Mesenteric fat pad (tissue), 1 donor: Measurements from ENCODE around the gene FNBP1. TPM values are rescaled to one million over a fixed set of nuclear protein-coding genes. Genes with fewer than 3 reads are reported as not detected.

ENCODE experiments used
- DNase-seq: peaks from one replicate; pipeline ENCODE4 v3.0.0-alpha.2; 2020; ENCODE audit warnings: low spot score
- total RNA-seq: library from RNA; stranded (reverse); fragmentation: NEBNext Ultra II Directional; extraction: Animal tissue kit (Norgen Biotek cat#: 25700); gene quantifications from one replicate; pipeline ENCODE4 v1.2.1, GENCODE V29; 2021
- donor health status: DM: yes; HTN: yes; CAD: no.

The FNBP1 gene
- total RNA-seq, 1 donor from 2014 or later = 39.5 TPM

DNA sequence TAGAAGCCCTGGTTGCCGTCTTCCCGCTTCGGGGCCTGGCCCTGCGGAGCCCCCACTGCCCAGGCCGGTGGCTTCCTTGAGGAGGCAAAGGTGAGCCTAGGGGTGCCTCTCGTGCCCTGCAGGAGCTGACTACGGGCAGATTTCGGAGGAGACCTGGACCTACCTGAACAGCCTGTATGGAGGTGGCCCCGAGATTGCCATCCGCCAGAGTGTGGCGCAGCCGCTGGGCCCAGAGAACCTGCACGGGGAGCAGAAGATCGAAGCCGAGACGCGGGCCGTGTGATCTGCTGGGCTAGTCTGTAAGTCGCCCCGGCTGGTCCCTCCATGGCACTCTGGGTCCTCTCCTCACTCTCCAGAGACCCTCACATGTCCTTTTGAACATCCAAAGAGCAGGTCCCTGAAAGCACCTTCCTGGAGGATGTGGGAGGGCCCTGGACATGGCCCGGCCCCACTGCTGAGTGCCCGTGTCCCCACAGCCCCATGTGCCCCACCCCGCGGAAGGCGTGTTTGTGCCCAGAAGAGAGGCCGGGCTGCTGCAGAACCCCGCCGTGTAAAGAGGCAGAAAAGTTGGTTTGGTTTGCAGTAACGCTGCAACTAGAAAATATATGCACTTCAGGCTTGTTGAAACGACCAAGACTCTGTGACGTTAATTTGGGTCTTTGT lies 162.9 kb downstream of the FNBP1 start:
- DNase-seq = no peak

DNA sequence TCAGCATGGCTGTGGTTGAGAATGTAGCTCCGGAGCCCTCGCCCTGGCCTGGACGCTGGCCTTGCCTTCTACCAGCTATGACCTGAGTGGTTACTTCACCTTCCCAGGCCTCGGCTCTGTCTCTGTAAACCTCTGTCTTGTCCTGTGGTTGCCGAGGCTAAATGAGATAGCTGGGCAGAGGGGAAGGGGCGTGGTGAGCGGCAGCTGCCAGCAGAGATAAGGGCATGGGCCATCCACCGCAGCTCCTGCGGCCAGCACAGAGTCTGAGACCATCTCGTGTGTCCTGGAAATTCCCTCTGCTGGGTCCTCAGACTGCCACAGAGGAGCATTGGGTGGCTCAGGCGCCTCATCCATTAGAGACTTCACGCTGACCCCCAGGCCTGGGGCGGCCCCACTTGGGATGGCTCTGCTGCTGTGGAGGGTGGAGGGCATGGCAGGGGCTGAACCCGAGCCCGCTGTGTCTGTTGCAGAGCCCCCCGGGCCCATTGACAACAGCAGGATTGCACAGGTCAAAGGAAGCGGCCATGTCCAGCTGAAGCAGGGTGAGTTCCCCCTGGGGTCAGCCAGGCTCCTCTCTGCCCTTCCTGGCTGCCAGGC lies 163.8 kb downstream of the FNBP1 start:
- no peak for DNase-seq

DNA sequence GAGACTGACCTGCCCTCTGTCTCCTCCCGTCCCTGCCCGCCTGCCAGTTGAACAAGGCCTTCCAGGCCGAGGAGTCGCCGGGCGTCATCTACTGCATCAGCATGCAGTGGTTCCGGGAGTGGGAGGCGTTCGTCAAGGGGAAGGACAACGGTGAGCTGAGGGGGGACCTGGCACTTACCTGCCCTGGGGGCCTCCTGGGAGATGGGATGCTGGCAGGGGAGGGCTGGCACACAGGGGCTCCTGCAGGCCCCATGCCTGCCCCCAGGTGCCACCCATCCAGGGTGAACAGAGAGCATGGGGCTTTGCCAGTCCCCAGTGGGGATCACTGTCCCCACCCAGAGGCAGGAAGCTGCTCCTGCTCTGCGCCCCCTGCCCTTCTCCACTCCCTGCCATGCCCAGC lies 164.7 kb downstream of the FNBP1 start:
- no peak for DNase-seq

DNA sequence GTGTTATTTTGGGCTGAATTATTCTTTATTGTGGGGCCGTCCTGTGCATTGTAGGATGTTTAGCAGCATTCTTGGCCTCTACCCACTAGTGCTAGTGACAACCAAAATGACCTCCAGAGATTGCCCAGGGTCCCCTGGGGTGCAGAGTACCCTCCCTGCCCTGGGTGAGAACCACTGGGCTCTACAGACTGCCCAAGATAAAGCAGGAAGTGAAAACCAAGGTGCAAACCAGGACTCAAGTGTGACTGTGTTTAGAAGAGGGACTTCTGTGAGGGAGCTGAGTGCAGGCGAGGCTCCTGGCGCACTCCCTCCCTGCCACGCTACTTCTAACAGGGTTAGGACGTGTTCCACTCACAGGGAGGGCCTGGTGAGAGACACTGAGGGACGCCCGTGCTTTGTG lies 166.2 kb downstream of the FNBP1 start:
- no peak for DNase-seq

DNA sequence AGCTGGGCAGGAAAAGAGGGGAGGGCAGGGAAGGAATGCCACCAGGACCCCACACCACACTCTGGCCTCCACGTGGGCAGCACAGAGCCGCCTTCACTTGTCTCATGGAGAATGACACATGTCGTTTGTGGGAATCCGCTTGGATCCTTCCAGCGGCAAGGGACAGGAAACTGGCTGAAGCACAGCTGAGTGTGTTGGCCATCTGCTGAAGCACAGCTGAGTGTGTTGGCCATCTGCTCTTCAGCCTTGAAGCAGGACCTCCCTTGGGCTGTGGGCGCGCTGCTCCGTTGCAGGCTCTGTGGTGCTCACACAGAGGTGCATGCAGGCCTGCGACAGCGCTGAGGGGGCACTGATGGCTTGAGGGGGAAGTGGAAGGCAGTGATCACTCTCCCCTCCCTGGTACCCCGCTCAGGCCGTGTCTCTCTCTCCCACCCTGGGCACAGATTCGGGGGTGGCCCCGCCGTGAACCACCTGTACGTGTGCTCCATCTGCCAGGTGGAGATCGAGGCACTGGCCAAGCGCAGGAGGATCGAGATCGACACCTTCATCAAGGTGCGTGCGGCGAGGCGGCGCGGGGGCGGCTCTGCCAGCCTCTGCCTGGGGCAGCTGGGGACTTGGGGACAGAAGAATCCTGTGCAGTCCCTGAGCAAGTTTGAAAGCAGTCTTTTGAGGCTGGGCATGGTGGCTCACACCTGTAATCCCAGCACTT lies 167.1 kb downstream of the FNBP1 start:
- no peak for DNase-seq

DNA sequence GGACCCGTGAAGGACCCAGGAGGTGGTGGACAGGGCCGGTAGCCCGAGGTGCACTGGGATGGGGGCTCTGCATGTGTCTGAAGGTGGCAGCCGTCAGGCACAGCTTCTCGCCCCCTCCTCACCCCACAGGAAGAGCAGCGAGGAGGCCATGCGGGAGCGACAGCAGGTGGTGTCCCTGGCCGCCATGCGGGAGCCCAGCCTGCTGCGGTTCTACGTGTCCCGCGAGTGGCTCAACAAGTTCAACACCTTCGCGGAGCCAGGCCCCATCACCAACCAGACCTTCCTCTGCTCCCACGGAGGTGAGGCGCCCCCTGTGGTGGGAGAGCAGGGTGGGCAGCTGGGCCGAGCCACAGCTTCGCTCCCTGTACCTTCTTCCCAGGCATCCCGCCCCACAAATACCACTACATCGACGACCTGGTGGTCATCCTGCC lies 167.8 kb downstream of the FNBP1 start:
- DNase-seq = no peak

DNA sequence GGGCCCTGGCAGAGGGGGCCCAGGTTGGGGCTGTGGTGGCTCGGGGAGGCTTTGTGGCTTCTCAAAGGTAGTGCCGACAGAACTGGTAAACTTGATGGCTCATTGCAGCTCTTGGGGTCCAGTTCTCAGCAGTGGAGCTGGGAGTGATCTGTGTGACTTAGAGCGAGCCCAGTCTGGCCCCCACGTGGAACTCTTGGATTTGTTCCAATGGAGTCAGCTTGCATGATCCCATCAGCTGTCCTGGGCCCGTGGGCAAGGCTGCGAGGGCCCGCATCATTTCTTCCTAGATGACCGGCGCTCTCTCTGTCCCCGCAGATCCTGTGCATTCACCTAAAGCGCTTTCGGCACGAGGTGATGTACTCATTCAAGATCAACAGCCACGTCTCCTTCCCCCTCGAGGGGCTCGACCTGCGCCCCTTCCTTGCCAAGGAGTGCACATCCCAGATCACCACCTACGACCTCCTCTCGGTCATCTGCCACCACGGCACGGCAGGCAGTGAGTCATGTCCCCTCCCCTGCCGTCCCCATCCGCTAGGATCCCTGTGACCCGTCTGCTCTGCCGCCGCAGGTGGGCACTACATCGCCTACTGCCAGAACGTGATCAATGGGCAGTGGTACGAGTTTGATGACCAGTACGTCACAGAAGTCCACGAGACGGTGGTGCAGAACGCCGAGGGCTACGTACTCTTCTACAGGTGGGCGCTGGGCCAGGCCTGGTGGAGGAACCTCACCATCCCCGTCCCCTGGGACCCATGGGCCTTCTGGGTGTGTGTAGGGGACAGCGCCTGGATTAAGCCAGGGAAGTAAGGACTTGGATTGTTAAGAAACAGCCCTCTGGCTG lies 168.5 kb downstream of the FNBP1 start:
- no peak for DNase-seq

DNA sequence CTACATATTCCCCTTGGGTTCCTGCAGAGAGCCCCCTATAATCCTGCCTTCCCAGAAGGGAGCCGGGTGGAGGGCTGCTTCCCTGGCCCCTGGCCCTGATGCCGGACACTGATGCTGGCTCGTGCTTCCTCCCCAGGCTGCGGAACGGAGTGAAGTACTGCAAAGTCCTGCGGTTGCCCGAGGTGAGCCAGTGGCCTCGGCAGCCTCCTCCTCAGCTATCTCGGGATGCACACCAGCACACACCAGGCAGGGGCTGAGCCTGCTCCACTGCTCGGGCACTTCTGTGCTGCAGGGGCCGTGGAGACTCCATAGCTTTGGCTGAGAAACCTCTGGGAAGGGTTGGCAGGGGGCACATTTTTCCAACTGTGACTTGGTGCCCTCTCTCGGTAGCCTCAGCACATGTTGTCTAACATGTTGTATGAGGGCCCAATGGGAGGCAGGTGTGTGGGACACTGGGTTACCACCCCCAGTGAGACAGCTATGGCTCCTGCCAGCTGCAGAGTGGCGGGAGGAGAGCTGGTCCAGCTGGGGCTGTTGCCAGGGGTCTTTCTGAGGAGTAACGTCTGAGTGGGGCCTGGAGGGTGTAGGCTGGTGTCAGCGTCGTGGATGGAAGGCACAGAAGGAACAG lies 169.3 kb downstream of the FNBP1 start:
- DNase-seq = no peak

DNA sequence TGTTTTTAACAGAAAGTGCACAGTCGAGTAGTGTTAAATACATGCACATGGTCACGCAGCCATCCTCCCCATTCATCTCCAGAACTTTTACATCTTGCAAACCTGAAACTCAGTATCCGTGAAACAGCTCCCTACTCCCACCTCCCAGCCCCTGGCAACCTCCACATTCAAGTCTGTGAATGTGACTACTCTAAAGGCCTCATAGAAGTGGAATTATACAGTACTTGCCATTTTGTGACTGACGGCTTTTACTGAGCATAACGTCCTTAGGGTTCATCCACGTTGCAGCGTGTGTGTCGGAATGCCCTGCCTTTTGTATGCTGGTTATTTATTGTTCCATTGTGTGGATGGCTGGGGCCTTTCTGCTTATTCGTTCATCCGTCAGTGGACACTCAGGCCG lies 171.9 kb downstream of the FNBP1 start:
- no peak for DNase-seq

DNA sequence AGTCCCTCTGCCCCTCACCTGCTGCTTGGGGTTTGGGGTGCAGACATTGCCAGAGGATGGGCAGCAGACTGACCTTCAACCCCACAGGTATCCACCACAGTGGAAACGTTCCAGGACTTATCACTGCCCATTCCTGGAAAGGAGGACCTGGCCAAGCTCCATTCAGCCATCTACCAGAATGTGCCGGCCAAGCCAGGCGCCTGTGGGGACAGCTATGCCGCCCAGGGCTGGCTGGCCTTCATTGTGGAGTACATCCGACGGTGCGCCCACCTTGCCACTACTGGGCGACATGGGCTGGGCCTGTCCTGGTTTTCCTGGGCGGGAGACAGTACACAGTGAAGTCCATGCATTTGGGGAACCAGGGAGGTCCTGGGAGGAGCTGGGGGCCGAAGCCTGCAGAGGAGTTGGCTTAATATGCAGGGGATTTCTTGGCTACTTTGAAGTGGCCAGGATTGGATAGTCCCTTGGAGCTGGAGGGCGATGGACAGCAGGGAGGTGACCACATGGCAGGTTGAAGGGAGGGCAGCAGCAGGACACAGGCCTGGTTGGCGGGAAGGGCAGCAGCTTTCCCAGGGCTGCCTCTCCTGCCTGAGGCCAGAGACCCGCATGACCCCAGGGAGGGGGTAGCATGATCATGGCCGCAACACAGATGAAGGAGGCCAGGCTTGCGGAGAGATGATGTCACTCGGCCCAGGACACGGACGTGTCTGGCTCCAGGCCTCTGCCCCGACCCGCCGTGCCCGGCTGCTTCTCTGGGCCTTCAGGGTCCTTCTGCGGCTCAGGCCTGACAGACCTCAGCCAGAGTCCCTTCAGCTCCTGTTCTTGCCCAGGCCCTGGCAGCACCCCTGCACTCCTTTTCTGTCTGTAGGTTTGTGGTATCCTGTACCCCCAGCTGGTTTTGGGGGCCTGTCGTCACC lies 173.1 kb downstream of the FNBP1 start:
- DNase-seq = no peak

DNA sequence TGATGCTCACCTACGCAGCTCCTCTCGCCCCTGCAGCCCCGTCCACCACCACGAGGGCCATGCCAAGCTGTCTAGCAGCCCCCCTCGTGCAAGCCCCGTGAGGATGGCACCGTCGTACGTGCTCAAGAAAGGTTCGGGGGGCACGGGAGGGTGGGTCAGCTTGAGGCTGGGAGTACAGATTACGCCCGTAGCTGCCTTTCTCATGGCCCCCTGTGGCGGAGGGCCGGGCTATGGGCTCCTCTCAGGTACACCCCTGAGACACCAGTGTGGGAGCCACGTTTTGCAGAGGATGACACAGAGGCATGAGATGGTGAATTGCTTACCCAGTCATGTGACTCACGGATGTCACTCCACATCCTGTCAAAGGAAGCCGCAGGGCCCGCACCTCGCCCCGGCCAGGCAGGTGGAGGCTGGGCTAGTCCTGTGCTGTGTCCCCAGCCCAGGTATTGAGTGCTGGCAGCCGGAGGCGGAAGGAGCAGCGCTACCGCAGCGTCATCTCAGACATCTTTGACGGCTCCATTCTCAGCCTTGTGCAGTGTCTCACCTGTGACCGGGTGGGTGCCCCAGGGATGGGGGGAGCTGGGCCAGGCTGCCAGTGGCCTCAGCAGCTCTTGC lies 174.0 kb downstream of the FNBP1 start:
- DNase-seq = no peak

DNA sequence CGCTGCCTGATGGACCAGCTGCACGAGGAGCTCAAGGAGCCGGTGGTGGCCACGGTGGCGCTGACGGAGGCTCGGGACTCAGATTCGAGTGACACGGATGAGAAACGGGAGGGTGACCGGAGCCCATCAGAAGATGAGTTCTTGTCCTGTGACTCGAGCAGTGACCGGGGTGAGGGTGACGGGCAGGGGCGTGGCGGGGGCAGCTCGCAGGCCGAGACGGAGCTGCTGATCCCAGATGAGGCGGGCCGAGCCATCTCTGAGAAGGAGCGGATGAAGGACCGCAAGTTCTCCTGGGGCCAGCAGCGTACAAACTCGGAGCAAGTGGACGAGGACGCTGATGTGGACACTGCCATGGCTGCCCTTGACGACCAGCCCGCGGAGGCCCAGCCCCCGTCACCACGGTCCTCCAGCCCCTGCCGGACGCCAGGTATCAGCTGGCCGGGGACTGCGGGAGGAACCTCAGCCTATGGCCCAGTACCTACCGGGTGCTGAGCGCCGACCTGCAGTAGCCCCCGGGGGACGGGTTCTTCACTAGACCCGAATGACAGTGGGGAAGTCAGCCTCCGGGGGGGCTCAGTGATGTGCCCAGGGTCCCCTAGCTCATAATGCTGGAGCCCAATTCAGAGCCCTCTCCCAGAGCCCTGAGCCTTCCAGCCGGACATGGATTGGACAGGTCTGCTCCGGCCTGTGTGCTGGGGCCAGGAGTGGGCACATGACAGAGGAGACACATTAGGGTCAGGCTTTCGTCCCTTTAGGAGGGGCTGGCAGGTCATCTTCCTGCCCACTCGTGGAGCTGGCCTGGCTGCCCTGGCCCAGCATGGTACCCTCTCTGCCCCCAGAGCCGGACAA lies 174.7 kb downstream of the FNBP1 start:
- no peak for DNase-seq

DNA sequence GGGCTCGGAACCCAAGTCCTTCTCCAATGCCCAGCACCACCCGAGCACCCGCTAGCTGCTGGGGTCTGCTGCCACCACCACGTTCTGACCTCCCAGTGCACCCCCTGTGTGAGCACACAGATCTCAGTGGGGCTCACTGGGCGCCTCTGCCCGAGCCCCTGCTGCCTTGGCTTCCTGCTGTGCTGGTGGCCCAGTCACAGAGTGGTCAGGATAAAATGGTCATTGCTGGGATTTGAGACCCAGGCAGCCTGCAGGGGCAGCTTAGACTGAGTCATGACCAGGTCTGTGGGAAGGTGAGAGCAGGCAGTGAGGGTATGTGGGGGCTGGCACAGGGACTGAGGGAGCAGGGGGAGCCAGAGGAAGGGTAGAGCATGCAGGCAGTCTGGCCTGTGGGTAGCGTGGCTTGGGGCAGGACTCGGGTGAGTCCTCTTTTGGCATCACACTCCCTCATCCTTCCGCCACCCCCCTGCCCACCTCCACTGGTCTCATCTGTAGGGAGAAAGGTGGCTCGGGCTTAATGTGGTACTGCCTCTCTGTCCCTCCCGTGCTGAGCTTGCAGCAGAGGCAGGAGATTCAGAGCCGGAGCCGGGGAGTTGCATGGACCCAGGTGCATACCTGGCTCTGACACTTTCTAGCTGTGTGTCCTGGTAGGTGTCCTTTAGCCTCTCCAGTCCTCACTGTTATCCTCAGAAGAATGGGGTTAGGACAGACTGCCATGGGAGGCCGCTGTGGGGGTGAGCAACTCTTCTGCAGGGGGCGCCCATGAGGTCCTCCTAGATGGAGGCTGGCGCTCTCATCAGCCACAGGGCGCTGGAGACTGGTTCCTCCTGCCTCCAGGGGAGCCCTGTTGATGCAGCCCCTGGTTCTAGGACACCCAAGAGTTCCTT lies 175.6 kb downstream of the FNBP1 start:
- no peak for DNase-seq

DNA sequence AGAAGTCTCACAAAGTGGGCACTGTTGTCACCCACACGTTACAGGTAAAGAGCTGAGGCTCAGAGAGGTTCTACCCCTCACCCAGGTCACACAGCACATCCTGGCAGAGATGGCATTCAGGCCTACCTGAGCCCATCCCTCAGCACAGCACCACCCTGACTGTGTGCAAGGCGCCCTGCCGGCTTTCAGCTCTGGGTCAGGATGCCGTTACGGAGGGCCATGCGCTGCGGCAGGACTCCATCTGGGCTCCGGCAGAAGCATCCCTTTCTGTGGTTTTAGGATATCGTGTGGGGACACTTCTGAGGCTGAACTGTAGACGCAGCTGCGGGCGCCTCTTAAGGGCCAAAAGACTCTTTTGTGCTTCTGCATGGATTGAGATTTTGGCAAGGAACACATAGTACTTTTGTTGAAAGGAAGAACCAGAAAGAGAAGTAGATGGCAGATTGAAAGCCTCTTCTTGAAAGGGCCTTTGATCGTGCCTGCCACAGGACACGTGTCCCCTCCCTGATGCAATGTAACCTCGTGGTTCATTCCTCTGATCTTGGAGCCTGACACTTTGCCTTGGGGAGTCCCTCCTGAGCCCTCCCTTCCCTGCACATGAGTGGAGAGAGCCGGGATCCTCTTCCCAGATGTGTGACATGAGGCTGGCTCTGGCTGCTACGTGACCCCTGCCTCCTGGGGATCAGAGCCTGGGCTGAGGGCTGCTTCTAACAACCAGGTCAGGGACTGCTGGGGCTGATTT lies 176.4 kb downstream of the FNBP1 start:
- no peak for DNase-seq

DNA sequence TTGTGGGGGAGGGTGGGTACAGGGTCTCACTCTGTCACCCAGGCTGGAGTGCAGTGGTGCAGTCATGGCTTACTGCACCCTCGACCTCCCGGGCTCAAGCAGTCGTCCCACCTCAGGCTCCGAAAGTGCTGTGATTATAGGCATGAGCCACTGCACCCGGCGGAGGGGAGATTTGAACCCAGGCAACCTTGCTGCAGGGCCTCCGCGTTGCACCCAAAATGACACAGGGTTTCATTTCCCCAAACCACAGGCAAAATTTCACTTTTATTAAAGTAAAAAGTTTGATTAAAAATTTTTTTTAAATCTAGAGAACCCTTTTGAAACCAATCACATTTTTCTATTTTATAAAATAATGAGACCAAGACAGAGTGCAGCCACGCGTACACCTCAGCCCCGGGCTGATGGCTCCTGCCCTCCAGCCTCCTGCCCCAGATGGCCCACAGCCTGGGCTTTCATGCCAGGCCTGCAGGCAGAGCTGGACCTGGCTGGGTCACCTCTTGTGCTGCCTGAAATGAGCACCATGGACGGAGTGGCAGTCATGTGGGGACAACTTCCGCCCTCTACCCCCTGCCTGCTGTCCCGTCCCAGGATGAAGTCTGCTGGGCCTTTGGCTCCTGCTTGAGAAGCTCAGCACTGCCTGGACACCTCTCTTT lies 177.2 kb downstream of the FNBP1 start:
- no peak for DNase-seq

DNA sequence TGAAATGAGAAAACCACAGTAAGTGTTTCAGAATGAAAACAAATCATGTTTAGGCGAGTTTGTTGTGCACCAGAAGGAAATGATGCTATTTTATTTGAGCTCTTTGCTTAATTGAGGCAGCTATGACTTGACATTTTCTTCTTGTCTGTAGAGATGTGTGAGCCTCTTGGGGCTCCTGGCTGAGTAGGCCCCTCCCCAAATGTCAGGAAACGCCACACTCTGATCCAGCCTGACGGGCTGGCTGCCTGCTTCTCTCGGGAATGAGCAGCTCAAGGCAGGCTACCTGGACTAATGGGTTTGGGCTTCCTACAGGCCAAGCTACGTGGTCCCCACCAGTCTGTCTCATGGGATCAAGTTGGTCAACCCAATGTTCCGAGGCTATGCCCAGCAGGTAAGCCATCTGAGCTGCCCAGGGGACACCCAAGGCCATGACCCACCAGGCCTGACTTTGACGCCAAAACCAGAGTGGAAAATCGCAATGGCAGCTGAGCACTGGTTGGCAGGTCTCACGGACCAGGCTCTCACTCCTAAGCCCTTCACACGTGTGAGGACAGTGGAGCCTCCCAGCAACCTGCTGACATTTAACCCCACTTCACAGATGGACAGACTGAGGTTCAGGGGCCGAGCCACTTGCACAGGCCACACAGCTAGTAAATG lies 177.9 kb downstream of the FNBP1 start:
- DNase-seq = no peak
